HepG2 (cell line): ENCODE results near the gene GLIS2. TPM values are rescaled to one million over a fixed set of nuclear protein-coding genes. Genes with fewer than 3 reads are reported as not detected.

Experiments used
- ARID4A ChIP-seq: sonication (generic); formaldehyde crosslinking; IDR thresholded peaks from 2 replicates; pipeline ENCODE4 v1.5.0; 2020; ENCODE audit warnings: mild to moderate bottlenecking, missing genetic modification reagents, borderline replicate concordance
- ATF5 ChIP-seq: sonication (generic); formaldehyde crosslinking; IDR thresholded peaks from 2 replicates; pipeline ENCODE4 v1.4.0; 2020; ENCODE audit warnings: mild to moderate bottlenecking, low read depth, missing genetic modification reagents
- DDIT3 ChIP-seq: sonication (generic); formaldehyde crosslinking; IDR thresholded peaks from 2 replicates; pipeline ENCODE4 v1.4.0; 2020; ENCODE audit warnings: mild to moderate bottlenecking, missing genetic modification reagents
- KDM1A ChIP-seq: IDR thresholded peaks from 2 replicates; pipeline ENCODE4 v1.6.1; 2016; ENCODE audit warnings: missing compliant biosample characterization
- MLXIP ChIP-seq: sonication (generic); formaldehyde crosslinking; IDR thresholded peaks from 2 replicates; pipeline ENCODE4 v1.9.0; 2021; ENCODE audit warnings: missing genetic modification reagents, borderline replicate concordance
- NBN ChIP-seq: fragments of 450-650 bp; conservative IDR thresholded peaks from 2 replicates; pipeline ENCODE4 v1.6.1; 2017
- SIN3A ChIP-seq: IDR thresholded peaks from 2 replicates; pipeline ENCODE4 v1.6.1; 2011; ENCODE audit warnings: low read depth, mild to moderate bottlenecking, control low read depth, low read length, borderline replicate concordance
- SOX5 ChIP-seq: IDR thresholded peaks from 2 replicates; pipeline ENCODE4 v1.6.1; 2016; ENCODE audit warnings: borderline replicate concordance
- TAF1 ChIP-seq: sonication (generic); formaldehyde crosslinking; IDR thresholded peaks from 2 replicates; pipeline ENCODE4 v1.4.0; 2020; ENCODE audit warnings: missing genetic modification reagents
- THYN1 ChIP-seq: sonication (generic); formaldehyde crosslinking; IDR thresholded peaks from 2 replicates; pipeline ENCODE4 v1.8.1; 2023; ENCODE audit warnings: low read depth, mild to moderate bottlenecking, moderate library complexity, missing genetic modification reagents, borderline replicate concordance
- UBTF ChIP-seq: sonication (generic); formaldehyde crosslinking; IDR thresholded peaks from 2 replicates; pipeline ENCODE4 v1.4.0; 2020; ENCODE audit warnings: mild to moderate bottlenecking, missing genetic modification reagents
- ZNF10 ChIP-seq: sonication (generic); formaldehyde crosslinking; IDR thresholded peaks from 2 replicates; pipeline ENCODE4 v1.4.0; 2020; ENCODE audit warnings: mild to moderate bottlenecking, low read depth, missing genetic modification reagents, borderline replicate concordance
- ZNF24 ChIP-seq: fragments of 450-650 bp; IDR thresholded peaks from 2 replicates; pipeline ENCODE4 v1.6.1; 2017; ENCODE audit warnings: antibody characterized with exemption, mild to moderate bottlenecking
- ZNF382 ChIP-seq: sonication (generic); formaldehyde crosslinking; IDR thresholded peaks from 2 replicates; pipeline ENCODE4 v1.5.0; 2020; ENCODE audit warnings: missing genetic modification reagents, mild to moderate bottlenecking, borderline replicate concordance
- ZNF615 ChIP-seq: sonication (generic); formaldehyde crosslinking; IDR thresholded peaks from 2 replicates; pipeline ENCODE4 v1.5.0; 2020; ENCODE audit warnings: mild to moderate bottlenecking, missing genetic modification reagents, borderline replicate concordance
- ZNF891 ChIP-seq: sonication (generic); formaldehyde crosslinking; IDR thresholded peaks from 2 replicates; pipeline ENCODE4 v1.5.0; 2020; ENCODE audit warnings: mild to moderate bottlenecking, missing genetic modification reagents
- ZUFSP ChIP-seq: sonication (generic); formaldehyde crosslinking; IDR thresholded peaks from 2 replicates; pipeline ENCODE4 v1.9.0; 2021; ENCODE audit warnings: missing genetic modification reagents, mild to moderate bottlenecking, borderline replicate concordance
- polyA plus RNA-seq, 8 experiments: library from polyadenylated mRNA; depleted of rRNA in 3 of 8; stranded (reverse) in 7 of 8; unstranded in 1 of 8; fragments of >200 nt; fragmentation: Illumina TruSeq in 4 of 8; extraction: Trizol in 4 of 8; gene quantifications; 2 replicates each; pipeline versions ENCODE4 v1.2.1 to v1.2.3, GENCODE V29; 2011 to 2016; ENCODE audit warnings: low read depth in 4 of 8, missing spikeins in 1 of 8, mixed read lengths in 1 of 8; ENCODE audit not compliant: insufficient read depth in 1 of 8
- total RNA-seq, 5 experiments: library from RNA; depleted of rRNA; stranded (reverse); fragments of >200 nt; fragmentation: Illumina TruSeq; extraction: Trizol; gene quantifications; 2 replicates each; pipeline ENCODE4 v1.2.3, GENCODE V29; 2016; ENCODE audit warnings: low read depth in 1 of 5

Gene GLIS2
- total and polyA plus RNA-seq, 2 of the 13 experiments (the other 11 are each of a cell fraction or from before 2014, with no cell fraction given) = 0.28 to 0.29 TPM

- TF ChIP-seq MLXIP (CRISPR knock-in tag) (no peak), SOX5 (no peak), ARID4A (CRISPR knock-in tag) (no peak), ZNF615 (CRISPR knock-in tag) (no peak), ZNF10 (CRISPR knock-in tag) (no peak), ZNF382 (no peak), DDIT3 (CRISPR knock-in tag) (no peak), TAF1 (CRISPR knock-in tag) (no peak), THYN1 (CRISPR knock-in tag) (no peak), UBTF (CRISPR knock-in tag) (no peak), NBN (no peak), KDM1A (CRISPR knock-in tag) (no peak), SIN3A (no peak), ZNF24 (no peak), ZNF891 (CRISPR knock-in tag) (no peak), ATF5 (CRISPR knock-in tag) (no peak), ZUFSP (CRISPR knock-in tag) (no peak)
Observed at GRCh38 chr16:4323845-4324488, 8.1 kb downstream of the GLIS2 start (continued).
